CD4-positive, alpha-beta T cell treated with Interferon alpha-2 for 1 hour (primary cell): ENCODE measurements around the gene RUFY4.

Experiments used
- DNase-seq, 2 donors: peaks; one replicate each; pipeline ENCODE4 v3.0.0-alpha.2; 2020 to 2022

RUFY4 gene, protein sequence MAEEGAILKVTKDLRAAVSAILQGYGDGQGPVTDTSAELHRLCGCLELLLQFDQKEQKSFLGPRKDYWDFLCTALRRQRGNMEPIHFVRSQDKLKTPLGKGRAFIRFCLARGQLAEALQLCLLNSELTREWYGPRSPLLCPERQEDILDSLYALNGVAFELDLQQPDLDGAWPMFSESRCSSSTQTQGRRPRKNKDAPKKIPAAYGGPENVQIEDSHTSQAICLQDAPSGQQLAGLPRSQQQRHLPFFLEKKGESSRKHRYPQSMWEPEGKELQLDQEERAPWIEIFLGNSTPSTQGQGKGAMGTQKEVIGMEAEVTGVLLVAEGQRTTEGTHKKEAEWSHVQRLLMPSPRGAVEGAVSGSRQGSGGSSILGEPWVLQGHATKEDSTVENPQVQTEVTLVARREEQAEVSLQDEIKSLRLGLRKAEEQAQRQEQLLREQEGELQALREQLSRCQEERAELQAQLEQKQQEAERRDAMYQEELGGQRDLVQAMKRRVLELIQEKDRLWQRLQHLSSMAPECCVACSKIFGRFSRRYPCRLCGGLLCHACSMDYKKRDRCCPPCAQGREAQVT

DNA sequence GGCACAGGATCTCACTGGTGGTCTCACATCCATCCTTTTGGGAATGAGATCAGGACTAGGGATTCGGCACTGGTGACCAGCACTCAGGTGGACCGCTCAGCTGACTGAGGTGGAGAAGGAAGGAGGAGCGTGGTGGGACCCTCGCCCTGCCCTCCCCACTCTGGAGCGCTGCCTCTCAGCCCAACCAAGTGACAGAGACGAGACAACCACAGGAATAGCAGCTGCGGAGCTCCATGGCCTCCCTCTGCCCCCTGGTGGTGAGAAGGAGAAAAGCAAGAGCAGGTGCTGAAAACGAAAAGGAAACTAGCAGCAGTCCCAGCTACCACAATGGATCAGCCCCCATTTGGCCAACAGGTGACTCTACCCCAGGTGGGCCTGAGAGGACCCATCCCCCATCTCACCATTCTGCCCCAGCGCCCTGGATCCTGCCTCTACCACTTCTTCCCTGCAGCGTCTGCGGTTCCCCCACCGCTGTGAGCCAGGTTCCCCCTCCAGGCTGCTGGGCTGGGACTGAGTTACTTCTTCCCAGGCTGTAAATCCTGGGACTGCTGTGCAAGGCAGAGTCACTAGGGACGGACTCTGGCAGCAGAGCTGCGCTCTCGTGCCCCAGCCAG, at the start of gene RUFY4:
Gene RUFY4, plus strand, starts transcription at position 533 of the 614 bp plus-strand sequence. CDS start 1,353 bp downstream, outside the sequence.
- peak; percentile 75 to 82 for DNase-seq

DNA sequence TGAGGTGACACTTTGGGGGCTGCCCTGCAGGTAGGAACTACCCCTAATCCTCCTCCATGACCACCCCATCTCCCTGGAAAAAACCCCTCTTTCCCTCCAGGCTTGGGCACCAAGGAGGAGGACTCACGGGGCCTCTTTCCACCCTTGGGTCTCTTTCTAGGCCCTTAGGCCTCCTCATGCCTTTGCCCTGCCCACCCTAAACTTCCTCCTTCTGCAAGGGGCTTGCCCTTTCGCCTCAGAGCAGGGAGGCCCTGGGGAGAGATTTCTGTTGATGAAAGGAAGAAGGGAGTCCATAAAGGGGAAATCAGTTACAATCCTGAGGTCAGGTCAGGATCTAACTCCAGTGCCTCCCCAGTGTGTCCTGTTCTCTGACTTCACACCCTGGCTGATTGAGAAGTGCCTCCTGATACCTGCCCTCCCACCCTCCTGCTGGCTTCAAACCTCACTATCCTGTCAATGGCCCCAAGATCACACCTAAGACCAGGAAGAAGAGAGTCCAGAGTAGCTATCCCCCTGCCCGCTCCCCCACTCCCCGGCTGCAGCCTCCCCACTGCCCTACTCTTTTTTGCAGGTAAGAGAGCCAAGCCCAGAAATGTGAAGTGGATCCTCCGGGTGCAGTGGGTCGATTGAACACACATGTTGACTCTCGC, 49.5 kb upstream of the RUFY4 start:
- DNase-seq: no peak

DNA sequence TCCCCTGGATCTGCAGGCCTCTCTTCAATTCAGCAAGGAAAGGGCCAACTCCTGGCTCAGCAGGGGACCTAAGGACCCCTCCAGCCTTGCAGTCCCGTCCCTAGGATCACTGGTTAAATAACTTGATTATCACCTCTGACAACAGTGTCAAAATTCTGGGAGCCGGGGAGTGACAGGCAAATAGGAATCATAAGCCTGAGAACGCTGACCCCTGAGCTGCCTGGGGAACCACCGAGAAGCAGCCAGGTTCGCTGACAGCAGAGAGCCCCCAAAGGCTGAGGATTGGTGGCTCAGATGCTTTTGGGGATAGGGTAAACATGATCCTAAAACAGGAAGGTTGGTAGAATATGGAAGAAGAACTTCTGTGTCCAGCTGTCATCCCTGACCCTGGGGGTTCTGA, 48.8 kb upstream of the RUFY4 start:
- no peak for DNase-seq

DNA sequence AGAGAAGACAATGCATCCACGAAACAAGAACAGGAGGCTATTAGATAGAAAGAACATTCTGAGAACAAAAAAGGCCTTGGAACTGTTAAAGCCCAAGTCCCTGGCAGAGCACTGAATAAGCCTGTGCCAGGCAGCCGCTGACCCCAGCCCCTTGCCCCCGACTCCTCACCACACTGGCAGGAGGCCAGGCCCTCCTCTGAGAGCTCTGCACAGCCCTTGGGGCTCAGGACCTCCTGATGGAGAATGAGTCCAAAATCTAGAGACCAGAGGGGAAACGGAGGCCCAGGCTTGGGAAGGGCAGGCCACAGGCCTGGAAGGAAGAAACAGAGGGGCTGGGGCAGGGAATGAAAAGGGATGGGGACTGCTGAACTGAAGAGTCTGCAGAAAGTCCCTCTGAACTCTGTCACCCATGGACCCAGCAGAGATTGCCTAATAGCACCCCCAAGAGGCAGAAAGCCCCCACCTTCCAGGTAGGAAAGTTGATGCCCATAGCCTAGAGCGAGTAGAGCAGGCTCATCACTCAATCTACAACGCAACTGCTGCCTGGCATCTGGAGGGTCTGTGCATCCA, 48.0 kb upstream of the RUFY4 start:
- no peak for DNase-seq

DNA sequence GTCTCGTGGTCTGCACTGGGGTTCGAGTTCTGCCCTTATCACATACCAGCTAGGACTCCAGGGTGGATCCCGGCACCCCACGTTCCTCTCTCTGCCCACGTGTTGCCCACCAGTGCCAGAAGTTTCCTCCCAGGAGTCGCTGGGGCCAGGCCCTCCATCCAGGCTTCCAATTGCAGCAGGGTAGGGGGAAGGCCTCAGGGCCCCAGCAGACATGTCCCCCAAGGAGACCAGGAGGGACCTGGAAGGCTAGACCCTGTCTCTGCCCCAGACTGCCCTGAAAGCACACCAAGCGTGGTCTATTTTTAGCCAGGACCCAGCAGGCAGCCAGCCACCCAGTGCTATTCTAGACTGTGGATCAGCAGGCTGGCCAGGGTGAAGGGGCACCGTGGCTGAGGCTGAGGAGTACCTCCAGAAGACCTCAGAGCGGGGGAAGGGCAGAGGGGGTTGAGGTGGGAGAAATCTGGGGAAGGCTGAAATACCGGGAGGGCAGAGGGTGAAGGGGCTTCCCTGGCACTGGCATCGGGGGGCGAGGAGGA, 47.4 kb upstream of the RUFY4 start:
- no peak for DNase-seq

DNA sequence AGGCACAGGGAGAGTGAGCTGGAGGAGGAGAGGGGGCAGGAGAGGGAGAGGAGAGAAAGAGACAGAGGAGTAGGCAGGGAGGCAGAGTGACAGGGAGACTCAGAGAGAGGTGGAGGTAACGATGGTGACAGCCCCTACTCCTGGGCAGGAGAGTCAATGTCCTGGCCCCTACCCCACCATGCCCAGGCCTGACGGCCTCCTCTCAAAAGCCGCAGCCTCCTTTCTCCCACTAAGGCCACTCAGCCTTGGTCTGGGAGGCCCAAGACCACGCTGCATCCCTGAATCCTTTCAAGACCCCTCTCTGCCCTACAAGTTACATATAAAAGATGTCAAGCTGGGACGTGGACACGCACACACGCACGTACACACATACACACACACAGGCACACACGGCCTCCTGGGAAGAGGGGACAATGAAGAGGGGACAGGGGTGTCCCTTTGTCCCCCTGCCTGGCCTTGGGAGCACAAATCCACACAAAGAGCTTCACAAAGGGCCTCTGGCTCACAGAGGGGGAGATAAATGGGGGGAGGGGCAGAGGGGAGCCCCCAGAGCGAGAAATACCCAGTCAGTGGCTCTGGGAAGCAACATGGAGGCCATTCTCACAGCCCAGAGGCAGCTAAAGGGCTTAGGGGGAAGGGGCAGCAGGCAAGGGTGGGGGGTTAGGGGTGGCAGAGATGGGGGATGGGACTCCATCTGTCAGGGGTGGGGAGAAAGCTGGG, 46.8 kb upstream of the RUFY4 start:
- no peak for DNase-seq

DNA sequence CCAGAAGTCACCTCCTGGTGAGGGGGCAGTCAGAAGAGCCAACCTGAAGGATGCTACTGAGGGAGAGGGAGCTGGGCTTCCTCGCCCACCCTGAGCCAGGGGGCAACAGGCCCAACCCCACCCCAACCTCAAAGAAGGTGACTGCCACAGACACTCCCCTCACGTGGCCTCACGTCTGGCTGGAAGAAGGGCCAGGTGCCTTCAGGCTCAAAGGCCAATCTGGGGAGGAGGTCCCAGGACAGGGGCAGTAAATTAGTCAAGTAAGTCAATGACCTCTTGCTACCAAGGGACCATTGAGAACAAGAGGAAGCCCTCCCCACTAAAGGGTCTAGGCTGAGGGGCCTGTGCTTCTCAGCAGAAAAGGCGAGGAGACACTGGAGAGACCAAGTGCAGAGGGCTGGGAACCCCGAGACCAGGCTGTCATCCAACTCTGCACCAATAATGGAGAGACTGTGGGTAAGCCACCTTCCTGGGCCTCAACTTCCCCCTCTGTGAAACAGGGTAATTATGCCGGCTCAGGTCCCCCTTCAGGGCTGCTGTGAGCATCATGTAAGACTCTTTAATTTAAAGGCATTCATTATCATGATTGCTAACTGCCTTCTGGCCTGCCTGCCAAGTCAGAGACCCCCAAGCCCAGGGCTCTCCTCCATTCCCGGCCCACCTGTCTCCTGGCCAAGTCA, 46.1 kb upstream of the RUFY4 start:
- no peak for DNase-seq

DNA sequence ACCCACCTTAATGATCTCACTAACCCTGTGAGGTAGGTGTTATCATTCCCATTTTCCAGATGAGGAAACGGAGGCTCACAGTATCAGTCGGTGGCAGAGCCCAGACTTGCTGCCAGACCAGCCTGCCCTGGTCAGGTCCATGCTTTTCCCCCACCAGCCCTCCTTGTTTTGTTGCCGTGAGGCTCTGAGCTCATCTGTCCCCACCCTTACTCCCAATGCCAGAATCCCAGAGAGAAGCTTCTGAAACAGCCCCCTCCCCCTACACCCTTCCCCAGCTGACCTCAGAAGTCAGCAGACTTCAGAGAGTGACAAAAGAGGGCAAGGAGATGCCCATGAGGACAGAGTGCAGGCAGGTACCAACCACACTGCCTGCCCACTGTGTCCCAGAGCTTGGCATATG, 45.4 kb upstream of the RUFY4 start:
- DNase-seq: no peak

DNA sequence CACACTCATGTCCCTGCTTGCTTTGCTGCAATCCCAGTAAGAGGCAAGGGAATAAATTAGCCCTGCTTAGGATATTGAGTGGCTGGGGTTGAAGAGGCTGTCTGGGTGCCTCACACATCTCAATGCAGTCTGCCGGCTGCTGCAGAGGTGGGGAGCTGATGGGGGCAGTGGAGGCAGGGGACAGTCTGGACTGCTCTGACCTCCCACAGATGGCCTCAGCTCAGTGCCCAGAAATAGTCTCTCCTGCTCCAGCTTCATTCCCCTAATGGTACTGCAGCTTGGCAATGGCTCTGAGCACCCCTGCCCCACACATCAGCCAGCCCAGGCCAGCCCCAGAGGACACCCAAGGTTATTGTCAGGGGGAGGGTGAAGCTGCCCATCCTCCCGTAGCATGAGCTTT, 44.7 kb upstream of the RUFY4 start:
- DNase-seq: no peak

DNA sequence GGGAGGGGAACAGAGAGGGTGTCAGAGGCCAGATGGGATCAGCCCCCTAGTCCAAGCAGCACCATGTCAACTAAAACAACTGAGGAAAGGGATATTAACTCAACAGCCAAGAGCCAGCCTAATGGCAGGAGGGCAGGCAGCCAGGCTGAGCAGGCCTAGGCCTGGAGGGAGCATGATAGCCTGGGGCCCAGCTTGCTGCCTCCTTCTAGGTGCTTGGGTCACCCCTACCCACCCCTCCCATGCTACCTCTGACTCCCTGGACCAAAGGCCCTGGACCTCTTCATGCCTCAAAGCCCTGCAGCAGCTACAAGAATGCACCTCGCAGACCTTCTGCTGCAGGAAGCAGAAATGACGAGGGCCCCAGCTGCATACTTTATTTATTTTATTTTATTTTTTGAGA, 44.2 kb upstream of the RUFY4 start:
- no peak for DNase-seq

DNA sequence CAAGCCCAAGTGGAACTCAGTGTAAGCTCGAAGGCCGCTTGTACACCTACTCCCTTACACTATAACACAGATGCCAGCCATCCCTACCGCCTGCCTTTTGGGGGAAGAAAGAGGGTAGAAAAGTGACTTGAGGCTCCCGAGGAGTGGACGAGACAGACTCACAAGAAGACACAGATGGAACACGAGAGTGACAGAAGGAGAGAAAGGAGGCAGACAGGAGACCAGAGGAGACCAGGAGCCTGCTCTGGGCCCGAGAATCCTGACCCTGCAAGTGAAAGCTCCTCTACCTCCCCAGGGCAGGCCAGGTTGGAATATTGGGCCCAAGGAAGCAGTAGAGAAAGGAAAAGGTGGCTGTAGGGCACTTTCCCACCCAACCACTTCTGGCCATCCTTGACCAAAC, 42.8 kb upstream of the RUFY4 start:
- no peak for DNase-seq

DNA sequence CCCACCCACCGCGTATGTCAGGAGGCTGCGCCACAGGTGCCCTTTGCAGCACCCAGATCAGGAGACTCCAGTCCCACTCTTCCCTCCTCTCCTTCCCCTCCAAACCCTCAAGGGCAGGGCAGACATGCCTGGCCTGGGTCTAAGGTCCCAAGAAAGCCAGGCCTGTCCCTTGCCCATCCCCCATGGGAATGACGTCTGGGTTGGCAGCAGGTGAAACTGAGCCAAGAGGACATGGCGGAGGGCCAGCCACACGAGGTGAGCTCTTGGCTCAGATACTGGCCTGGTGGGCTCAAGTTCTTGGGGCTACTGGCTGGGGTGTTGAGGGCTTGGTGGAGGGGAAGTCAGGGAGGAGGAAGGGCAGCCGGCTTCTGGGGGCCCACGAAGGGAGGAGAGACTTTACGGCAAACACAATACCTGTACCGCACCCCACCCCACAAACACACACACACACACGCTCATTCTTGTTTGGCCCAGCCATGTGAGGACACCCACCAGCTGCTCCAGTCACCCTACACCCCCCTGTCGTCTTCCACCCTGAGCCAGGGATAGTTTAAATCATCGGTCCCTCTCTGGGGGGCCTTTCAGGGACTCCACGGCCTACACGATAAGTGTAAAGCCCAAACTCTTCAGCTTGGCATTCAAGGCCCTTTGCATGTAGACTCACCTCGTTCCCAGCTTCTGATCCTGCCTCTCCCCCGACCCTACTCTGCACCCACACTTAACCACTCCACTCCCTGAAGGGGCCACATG, 42.2 kb upstream of the RUFY4 start:
- no peak for DNase-seq

DNA sequence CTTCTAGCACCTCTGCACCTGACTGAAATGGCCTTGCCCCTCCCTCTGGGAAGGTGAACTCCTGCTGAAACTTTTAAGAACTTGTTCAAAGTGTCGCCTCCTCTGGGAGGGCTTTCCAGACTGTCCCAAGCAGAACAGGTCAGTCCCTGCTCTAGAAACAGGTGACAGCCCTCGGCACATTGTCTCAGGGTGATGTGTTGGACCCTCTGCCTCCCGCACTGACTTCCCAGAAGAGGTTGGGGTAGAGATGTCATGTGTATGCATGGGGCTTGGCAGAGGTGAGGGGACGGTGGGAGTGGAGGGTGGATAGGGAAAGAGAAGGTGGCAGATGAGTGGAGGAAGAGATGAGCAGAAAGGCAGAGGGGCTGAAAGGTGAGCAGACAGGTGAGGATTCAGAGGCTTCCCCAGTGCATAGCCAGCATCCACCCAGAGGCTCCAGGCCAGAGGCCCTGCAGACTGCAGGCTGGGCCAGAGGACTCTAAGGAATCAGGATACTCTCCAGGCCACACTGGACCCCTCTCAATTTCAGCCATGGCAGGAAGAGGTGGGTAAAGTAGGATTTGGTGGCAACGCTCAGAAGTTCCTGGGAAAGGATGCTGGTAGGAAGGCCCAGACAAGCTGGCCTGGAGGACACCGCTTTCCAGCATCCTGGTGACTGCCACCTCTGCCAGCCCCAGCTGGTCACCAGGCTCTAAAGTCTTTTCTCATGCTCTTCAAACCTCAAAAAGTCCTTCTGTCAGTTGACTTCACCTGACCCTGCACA, 41.4 kb upstream of the RUFY4 start:
- no peak for DNase-seq

DNA sequence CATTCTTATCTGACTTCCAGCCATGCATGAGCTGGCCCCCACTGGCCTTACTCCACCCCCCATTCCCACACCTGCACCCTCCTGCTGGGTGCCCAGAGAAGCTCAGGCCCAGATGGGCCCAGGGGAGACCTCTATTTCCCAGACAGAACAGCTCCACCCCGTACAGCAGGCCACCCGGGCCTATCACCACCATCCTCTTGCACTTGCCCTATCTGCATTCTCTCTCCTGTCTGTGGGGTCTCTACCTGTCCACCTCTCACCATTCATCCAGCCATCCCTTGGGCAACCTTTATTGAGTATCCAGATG, 40.9 kb upstream of the RUFY4 start:
- no peak for DNase-seq

DNA sequence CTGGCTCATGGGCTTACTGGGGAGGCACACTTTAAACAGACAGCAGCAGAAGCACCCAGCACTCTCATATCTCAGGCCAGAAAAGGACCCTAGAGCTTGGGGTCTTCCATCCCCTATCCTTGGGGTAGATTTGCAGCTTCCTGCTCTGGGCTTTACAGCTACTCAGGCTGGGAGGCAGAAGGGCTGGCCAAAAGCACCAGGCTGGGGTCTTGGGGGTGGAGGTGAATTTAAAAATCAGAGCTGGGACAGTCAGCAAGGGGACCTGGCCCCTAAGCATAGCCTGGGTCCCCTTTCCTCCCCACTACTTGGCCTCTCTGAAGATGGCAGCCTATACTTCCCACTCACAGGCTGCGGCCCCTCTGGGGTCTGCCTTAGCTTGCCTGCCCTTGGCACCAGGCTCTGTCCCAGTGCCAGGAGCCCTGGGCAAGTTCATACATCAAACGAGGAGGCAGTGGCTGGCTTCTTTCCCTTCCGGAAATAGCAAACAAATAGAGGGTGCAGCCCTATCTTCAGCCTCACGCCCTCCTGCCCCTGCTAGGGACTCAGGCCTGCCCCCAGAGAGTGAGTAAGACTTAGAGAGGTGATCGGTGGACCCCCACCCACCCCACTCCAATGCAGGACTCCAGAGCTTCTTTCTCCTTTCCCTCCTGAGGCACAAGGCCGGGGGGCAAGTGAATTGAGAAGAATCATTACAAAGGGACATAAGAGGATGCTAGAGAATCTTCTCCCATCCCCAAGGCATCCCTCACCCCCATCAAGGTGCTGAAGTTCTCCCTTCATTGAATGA, 40.3 kb upstream of the RUFY4 start:
- no peak for DNase-seq

DNA sequence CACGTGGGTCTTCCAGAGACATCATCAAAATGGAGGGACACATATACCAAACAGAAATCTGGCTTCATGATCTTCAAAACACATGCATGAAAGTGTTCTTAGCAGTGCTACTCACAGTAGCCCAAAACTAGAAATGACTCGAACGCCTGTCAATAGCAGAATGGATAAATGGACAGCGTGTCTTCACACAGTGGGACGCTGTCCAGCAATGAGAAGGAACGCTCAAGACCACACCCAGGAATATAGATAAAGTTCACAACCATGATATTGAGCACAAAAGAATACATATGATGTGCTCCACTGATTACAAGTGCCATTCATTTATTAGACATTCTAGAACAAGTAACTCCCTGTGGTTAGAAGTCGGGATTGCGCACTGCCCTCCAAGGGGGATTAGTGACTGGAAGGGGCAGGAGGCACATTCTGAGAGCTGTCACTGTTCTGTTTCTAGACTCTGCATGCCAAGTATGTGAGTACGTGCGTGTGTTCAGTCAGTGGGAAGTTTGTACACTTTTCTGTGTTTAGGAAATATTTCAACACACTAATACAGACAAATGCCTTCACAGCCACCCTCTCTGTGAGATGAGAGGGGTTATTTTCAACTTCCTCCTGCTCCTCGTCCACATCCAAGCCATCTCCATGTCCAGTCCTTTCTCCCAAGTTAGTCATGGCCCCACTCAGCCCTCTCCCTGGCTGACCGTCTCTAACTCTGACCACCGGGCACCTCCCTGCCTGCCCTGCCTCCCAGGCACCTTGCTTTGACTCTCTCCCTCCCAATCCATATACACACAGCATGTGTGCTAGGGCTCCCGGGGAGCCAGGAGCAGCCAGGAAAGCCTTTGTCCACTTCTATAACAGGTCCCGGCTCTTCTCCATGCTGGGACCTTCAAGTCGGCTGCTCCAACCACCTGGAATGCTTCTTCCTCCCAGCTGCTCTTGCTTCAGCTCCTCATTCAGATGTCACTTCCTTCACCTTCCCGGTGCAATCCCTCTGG, 39.4 kb upstream of the RUFY4 start:
- DNase-seq: no peak

DNA sequence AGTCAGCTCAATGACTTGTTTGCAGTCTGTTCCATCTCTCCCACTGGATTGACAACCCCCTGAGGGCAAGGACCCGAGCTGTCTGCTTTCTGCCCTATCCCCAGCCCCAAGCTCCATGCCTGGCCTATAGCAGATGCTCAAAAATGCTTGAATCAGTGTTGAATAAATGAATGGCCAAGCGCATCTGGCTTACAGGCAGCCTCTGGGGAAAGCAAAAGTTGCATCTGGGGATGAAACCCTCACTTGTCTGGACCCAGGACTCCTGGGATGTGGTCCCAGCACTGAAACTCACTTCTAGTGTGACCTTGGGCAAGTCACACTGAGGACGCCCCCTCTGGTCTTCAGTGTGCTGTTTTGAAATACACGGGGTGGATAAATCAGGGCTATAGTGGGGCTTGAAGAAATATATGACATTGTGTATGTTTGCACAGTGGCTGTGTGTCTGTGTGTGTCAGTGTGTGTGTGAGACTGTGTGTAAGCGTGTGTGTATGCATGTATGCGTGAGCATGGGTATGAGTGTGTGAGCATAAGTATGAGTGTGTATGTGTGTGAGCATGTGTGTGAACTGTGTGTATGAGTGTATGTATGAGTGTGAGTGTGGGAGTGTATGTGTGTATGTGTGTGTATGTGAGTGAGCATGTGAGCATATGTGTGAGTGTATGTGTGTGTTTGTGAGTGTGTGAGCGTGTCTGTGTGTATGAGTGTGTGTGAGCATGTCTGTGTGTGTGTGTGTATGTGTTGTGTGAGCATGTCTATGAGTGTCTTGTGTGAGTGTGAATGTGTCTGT, 38.5 kb upstream of the RUFY4 start:
- no peak for DNase-seq

DNA sequence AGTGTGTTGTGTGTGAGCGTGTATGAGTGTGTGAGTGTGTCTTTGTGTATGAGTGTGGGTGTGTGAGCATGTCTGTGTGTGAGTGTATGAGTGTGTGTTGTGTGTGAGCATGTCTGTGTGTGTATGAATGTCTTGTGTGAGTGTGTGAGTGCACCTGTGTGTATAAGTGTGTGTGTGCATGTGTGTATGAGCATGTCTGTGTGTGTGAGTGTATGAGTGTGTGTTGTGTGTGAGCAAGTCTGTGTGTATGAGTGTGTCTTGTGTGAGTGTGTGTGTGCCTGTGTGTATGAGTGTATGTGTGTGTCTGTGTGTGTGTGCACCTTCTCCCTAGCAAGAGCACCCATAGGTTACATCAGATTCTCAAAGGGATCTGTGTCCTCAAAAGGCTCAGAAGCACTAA, 37.8 kb upstream of the RUFY4 start:
- no peak for DNase-seq
